Loucy (cell line): ENCODE results near the gene BTG4.

ENCODE experiments used
- H2AFZ ChIP-seq: fragments of 200-600 bp; sonication (generic); 2 replicates; pipeline ENCODE4 v1.6.0; 2016; ENCODE audit warnings: antibody characterized with exemption, mild to moderate bottlenecking, low read length, moderate library complexity
- H3F3A ChIP-seq: fragments of 200-600 bp; 2 replicates; pipeline ENCODE4 v1.6.0; 2016; ENCODE audit warnings: antibody characterized with exemption, low read depth, mild to moderate bottlenecking
- H3K27me3 ChIP-seq: fragments of 200-600 bp; sonication (generic); 2 replicates; pipeline ENCODE4 v1.6.1; 2014; ENCODE audit warnings: low read length, mild to moderate bottlenecking; ENCODE audit not compliant: insufficient read depth, poor library complexity, severe bottlenecking
- H3K36me3 ChIP-seq: fragments of 200-600 bp; sonication (generic); 2 replicates; pipeline ENCODE4 v1.6.1; 2016; ENCODE audit warnings: low read length; ENCODE audit not compliant: insufficient read depth
- H3K4me1 ChIP-seq: fragments of 200-600 bp; sonication (generic); 2 replicates; pipeline ENCODE4 v1.5.1; 2014; ENCODE audit warnings: low read length, mild to moderate bottlenecking; ENCODE audit not compliant: insufficient read depth, poor library complexity, severe bottlenecking
- H3K4me2 ChIP-seq: fragments of 200-600 bp; sonication (generic); 2 replicates; pipeline ENCODE4 v1.6.0; 2014; ENCODE audit warnings: antibody characterized with exemption, low read length, low read depth, mild to moderate bottlenecking; ENCODE audit not compliant: poor library complexity, severe bottlenecking
- H3K4me3 ChIP-seq: fragments of 200-600 bp; sonication (generic); 2 replicates; pipeline ENCODE4 v1.5.1; 2014; ENCODE audit warnings: low read length, mild to moderate bottlenecking, mixed read lengths; ENCODE audit not compliant: poor library complexity, severe bottlenecking
- H3K79me2 ChIP-seq: fragments of 200-600 bp; sonication (generic); 2 replicates; pipeline ENCODE4 v1.6.1; 2014; ENCODE audit warnings: low read length; ENCODE audit not compliant: insufficient read depth
- H3K9ac ChIP-seq: fragments of 200-600 bp; sonication (generic); 2 replicates; pipeline ENCODE4 v1.6.0; 2014; ENCODE audit warnings: mild to moderate bottlenecking, low read depth, low read length, moderate library complexity; ENCODE audit not compliant: poor library complexity, severe bottlenecking
- H3K9me2 ChIP-seq: fragments of 200-600 bp; sonication (generic); replicated peaks from 2 replicates; pipeline ENCODE4 v1.6.1; 2016; ENCODE audit warnings: low read depth, low read length, mixed read lengths
- H3K9me3 ChIP-seq: fragments of 200-600 bp; sonication (generic); 2 replicates; pipeline ENCODE4 v1.6.1; 2014; ENCODE audit warnings: mild to moderate bottlenecking, antibody characterized with exemption, low read length, low read depth; ENCODE audit not compliant: insufficient read depth
- H4K20me1 ChIP-seq: fragments of 200-600 bp; sonication (generic); 2 replicates; pipeline ENCODE4 v1.6.0; 2014; ENCODE audit warnings: antibody characterized with exemption, low read length, mild to moderate bottlenecking; ENCODE audit not compliant: insufficient read depth, poor library complexity, severe bottlenecking
- CTCF ChIP-seq: fragments of 200-600 bp; sonication (generic); conservative IDR thresholded peaks from 2 replicates; pipeline ENCODE4 v1.5.1; 2014; ENCODE audit warnings: mild to moderate bottlenecking, antibody characterized with exemption, low read length
- EZH2phosphoT487 ChIP-seq: fragments of 200-600 bp; IDR thresholded peaks from 2 replicates; pipeline ENCODE4 v1.6.1; 2018; ENCODE audit warnings: antibody characterized with exemption, mild to moderate bottlenecking, moderate library complexity, borderline replicate concordance

Gene BTG4

DNA sequence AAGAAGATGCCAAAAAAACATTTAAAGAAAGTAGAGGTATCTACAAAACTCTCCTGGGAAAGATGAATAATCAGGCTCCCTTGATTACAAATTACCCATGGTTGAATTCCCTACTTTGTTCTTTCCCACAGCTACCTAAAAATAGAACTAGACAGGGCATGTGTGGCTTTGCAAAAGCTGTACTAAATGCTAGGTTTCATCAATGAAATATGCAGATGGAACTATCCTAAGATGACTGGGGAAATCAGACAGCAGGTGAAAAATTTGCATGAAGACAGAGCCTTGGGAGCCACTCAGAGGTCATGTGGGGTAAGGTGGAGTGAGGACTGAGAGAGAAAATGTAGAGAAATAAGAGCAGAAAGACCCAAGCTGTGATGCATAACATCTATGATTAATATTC is 43.1 kb upstream of the BTG4 start:
- no peaks in the 10 kb centered on the region for H3K9me2 ChIP-seq
- H3K9ac ChIP-seq: no peak overlapping the region
- H3F3A ChIP-seq: no peaks in the 10 kb centered on the region
- no peak overlapping the region for H3K4me2 ChIP-seq
- no peaks in the 10 kb centered on the region; the same call in 1 of the 2 replicates for H3K36me3 ChIP-seq
- no peaks in the 10 kb centered on the region for H4K20me1 ChIP-seq
- no peaks in the 10 kb centered on the region for H3K79me2 ChIP-seq
- no peak for TF ChIP-seq EZH2phosphoT487
- TF ChIP-seq CTCF: no peak
- H3K4me3 ChIP-seq: no peak overlapping the region
- peaks cover 9% of the 10 kb centered on the region; the same call in 1 of the 2 replicates for H3K9me3 ChIP-seq
- H2AFZ ChIP-seq: no peak overlapping the region
- H3K4me1 ChIP-seq: peaks cover 7% of the 10 kb centered on the region
- H3K27me3 ChIP-seq: no peaks in the 10 kb centered on the region

GRCh38 chr11:111554532-111554931 is 42.3 kb upstream of the BTG4 start:
- no peaks in the 10 kb centered on the region for H3K4me1 ChIP-seq
- no peaks in the 10 kb centered on the region for H3K27me3 ChIP-seq
- no peak overlapping the region for H3K4me2 ChIP-seq
- no peaks in the 10 kb centered on the region for H3K79me2 ChIP-seq
- H3F3A ChIP-seq: no peaks in the 10 kb centered on the region
- no peak overlapping the region for H2AFZ ChIP-seq
- TF ChIP-seq EZH2phosphoT487 (no peak), CTCF (no peak)
- no peaks in the 10 kb centered on the region; the same call in 1 of the 2 replicates for H3K36me3 ChIP-seq
- H3K9me2 ChIP-seq: no peaks in the 10 kb centered on the region
- no peak overlapping the region for H3K4me3 ChIP-seq
- H3K9me3 ChIP-seq: peaks cover 9% of the 10 kb centered on the region; the same call in 1 of the 2 replicates
- no peak overlapping the region for H3K9ac ChIP-seq
- no peaks in the 10 kb centered on the region for H4K20me1 ChIP-seq

DNA sequence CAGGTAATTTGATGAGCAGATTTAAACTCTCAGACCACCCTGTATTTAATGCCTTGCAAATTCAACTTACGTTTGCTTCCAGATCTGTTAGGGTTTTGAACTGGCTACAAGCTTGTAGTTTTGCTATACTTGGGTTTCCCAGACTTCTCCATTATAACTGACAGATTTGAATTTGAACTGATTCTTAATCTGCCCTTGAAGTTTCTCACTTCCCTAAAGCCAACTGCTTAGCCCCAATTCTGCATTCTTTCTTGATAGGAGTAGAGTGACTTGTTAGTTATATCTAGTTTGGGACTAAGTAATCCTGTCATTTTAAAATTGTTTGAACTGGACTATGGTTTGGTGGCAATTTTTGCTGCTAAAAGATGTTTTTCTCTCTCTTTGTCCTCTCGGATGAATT is 38.1 kb upstream of the BTG4 start:
- Histone ChIP-seq H4K20me1 (no peaks in the 10 kb centered on the region), H3K27me3 (no peaks in the 10 kb centered on the region), H3K9ac (no peak overlapping the region), H3K4me1 (no peaks in the 10 kb centered on the region), H3K9me2 (no peaks in the 10 kb centered on the region), H3F3A (no peaks in the 10 kb centered on the region), H2AFZ (no peak overlapping the region), H3K36me3 (no peaks in the 10 kb centered on the region), H3K4me3 (no peak overlapping the region), H3K4me2 (no peak overlapping the region), H3K9me3 (no peaks in the 10 kb centered on the region), H3K79me2 (no peaks in the 10 kb centered on the region)
- TF ChIP-seq CTCF: no peak
- no peak for TF ChIP-seq EZH2phosphoT487
